Measurements from ENCODE around the gene LCLAT1.

Gene LCLAT1

GRCh38 chr2:30527411-30527810 lies 80.4 kb downstream of the LCLAT1 start:
- no peak for FAIRE-seq

- no peak for FAIRE-seq
Measured at GRCh38 chr2:30527859-30528258, 80.8 kb downstream of the LCLAT1 start.

GRCh38 chr2:30530346-30530745 lies 83.3 kb downstream of the LCLAT1 start:
- no peak for FAIRE-seq

GRCh38 chr2:30541680-30542079 lies 94.6 kb downstream of the LCLAT1 start:
- FAIRE-seq = no peak

- no peak for FAIRE-seq
Measured at GRCh38 chr2:30545875-30546274, 98.8 kb downstream of the LCLAT1 start.

- no peak for FAIRE-seq
Measured at GRCh38 chr2:30548386-30548785, 101.3 kb downstream of the LCLAT1 start.

GRCh38 chr2:30549096-30549495 lies 102.0 kb downstream of the LCLAT1 start:
- no peak for FAIRE-seq

GRCh38 chr2:30559544-30560275 lies 112.7 kb downstream of the LCLAT1 start:
- FAIRE-seq = no peak

- no peak for FAIRE-seq
Measured at GRCh38 chr2:30561349-30561748, 114.3 kb downstream of the LCLAT1 start.

GRCh38 chr2:30565851-30566358 lies 118.9 kb downstream of the LCLAT1 start:
- FAIRE-seq = no peak

- FAIRE-seq = no peak
Measured at GRCh38 chr2:30566631-30567030, 119.6 kb downstream of the LCLAT1 start.

- no peak for FAIRE-seq
Measured at GRCh38 chr2:30567317-30567716, 120.3 kb downstream of the LCLAT1 start.

- FAIRE-seq = no peak
Measured at GRCh38 chr2:30569946-30570345, 122.9 kb downstream of the LCLAT1 start.

- FAIRE-seq = no peak
Measured at GRCh38 chr2:30577151-30577550, 130.1 kb downstream of the LCLAT1 start.

GRCh38 chr2:30580391-30580790 lies 133.3 kb downstream of the LCLAT1 start:
- FAIRE-seq = no peak

GRCh38 chr2:30582521-30582920 lies 135.5 kb downstream of the LCLAT1 start:
- FAIRE-seq = no peak

- no peak for FAIRE-seq
Measured at GRCh38 chr2:30583204-30583749, 136.2 kb downstream of the LCLAT1 start.

GRCh38 chr2:30584116-30584515 lies 137.1 kb downstream of the LCLAT1 start:
- no peak for FAIRE-seq

GRCh38 chr2:30588994-30589393 lies 141.9 kb downstream of the LCLAT1 start:
- no peak for FAIRE-seq

GRCh38 chr2:30590407-30590806 lies 143.4 kb downstream of the LCLAT1 start:
- FAIRE-seq = no peak

GRCh38 chr2:30591186-30591585 lies 144.1 kb downstream of the LCLAT1 start:
- no peak for FAIRE-seq

- no peak for FAIRE-seq
Measured at GRCh38 chr2:30601375-30601774, 154.3 kb downstream of the LCLAT1 start.

- FAIRE-seq = no peak
Measured at GRCh38 chr2:30605197-30605596, 158.2 kb downstream of the LCLAT1 start.

GRCh38 chr2:30608643-30609042 lies 161.6 kb downstream of the LCLAT1 start:
- no peak for FAIRE-seq

GRCh38 chr2:30611583-30611982 lies 164.5 kb downstream of the LCLAT1 start:
- no peak for FAIRE-seq
